ENCODE results near the gene MRPL2. TPM values are rescaled to one million over a fixed set of nuclear protein-coding genes. Genes with fewer than 3 reads are reported as not detected.

The MRPL2 gene
- total RNA-seq: 10 to 100 TPM; 19.0 to 40.8 (median 22.1) TPM

- TF ChIP-seq POLR2A (IDR thresholded peaks at IDR 0.05): peak; percentile 82 to 85
- TF ChIP-seq, protein P1, sequence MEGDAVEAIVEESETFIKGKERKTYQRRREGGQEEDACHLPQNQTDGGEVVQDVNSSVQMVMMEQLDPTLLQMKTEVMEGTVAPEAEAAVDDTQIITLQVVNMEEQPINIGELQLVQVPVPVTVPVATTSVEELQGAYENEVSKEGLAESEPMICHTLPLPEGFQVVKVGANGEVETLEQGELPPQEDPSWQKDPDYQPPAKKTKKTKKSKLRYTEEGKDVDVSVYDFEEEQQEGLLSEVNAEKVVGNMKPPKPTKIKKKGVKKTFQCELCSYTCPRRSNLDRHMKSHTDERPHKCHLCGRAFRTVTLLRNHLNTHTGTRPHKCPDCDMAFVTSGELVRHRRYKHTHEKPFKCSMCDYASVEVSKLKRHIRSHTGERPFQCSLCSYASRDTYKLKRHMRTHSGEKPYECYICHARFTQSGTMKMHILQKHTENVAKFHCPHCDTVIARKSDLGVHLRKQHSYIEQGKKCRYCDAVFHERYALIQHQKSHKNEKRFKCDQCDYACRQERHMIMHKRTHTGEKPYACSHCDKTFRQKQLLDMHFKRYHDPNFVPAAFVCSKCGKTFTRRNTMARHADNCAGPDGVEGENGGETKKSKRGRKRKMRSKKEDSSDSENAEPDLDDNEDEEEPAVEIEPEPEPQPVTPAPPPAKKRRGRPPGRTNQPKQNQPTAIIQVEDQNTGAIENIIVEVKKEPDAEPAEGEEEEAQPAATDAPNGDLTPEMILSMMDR (IDR thresholded peaks at IDR 0.05): no peak
- DNase-seq: peak; percentile 98 to 99 (median 99)
- peak within 1 kb of the TSS; percentile 49 to 98 (median 69) for H3K4me3 ChIP-seq
- peaks cover 0 to 47% (median 2%) of the 10 kb centered on the region in 3 donors for H3K36me3 ChIP-seq
- no peaks in the 10 kb centered on the region for H3K9me3 ChIP-seq
- H3K27me3 ChIP-seq: no peaks in the 10 kb centered on the region
- H3K4me1 ChIP-seq: peaks cover 0 to 35% (median 8%) of the 10 kb centered on the region in 4 donors
- H3K27ac ChIP-seq: peak within 1 kb of the TSS; percentile 88 to 98 (median 90)
Measured at GRCh38 chr6:43059168-43060033, at the start of gene MRPL2, which contains the start of gene KLC4. Gene MRPL2 (minus strand): TSS chr6:43059434. CDS start chr6:43059381, 53 bp downstream. Gene KLC4 (plus strand): TSS chr6:43059631. CDS start chr6:43061336, 1,705 bp downstream.

DNA sequence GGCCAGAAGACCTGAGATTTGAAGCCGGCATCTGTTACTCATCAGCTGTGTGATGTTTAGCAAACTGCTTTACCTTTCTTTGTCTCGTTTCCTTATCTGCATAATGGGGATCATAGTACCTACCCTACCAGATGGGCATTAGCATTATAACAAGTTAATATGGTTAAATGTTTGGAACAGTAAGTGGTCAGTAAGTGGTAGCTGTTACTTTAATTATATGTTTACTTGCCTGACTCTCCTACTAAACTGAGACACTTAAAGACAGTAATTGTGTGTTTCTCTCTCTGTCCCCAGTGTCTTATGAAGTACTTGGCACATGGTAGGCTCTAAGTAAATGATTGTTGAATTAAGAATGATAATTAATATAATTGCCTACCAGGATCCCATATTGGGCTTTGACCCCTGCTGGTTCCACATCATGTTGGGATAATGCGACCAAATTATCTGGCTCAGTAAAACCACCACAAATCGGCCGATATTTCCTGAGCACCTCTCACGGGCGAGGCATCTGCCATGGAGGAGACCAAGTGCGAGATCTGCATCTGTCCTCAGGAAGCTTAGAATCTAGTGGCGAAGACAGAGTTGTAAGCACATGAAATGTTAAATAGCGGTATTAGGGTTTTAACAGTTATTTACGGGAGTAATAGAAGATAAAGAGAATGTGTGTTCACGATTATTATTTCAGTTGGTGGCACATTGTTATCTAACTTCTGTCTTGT is 48.3 kb upstream of the MRPL2 start:
- H3K27ac ChIP-seq: no peak overlapping the region
- DNase-seq: no peak
- H3K4me1 ChIP-seq: no peaks in the 10 kb centered on the region
- H3K27me3 ChIP-seq: no peaks in the 10 kb centered on the region
- no peaks in the 10 kb centered on the region for H3K9me3 ChIP-seq
- H3K4me3 ChIP-seq: no peak overlapping the region
- no peaks in the 10 kb centered on the region for H3K36me3 ChIP-seq
- TF ChIP-seq, protein P1 (IDR thresholded peaks at IDR 0.05): no peak
- no peak for TF ChIP-seq POLR2A (IDR thresholded peaks at IDR 0.05)

DNA sequence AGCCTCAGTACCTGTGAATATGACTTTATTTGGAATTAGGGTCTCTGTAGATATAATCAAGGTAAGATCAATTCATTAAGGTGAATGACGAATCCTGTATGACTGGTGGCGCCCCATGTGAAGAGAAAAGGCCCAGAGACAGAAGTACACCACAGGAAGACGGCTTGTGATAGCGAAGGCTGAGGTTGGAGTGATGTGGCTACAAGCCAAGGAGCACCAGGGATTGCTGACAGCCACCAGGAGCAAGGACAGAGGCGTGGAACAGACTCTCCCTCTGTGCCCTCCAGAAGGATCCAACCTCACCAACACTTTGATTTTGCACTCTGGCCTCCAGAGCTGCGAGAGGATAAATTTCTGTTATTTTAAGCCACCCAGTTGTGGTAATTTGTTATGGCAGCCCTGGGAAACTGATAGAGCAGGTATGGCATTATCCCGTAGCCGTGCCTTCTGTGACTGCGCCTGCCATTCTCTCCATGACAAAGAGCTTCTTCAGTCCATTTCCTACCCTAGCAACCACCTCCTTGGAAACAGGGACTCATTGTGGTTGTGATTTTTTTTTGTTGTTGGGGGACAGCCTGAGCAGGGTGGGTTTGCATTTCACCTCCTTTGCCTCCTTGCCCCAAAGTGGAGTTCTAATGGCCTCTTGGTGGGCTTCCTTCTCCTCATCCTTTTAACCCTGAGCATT is 46.4 kb upstream of the MRPL2 start:
- Histone ChIP-seq H3K36me3 (no peaks in the 10 kb centered on the region), H3K27me3 (no peaks in the 10 kb centered on the region), H3K4me3 (no peak overlapping the region), H3K9me3 (no peaks in the 10 kb centered on the region), H3K4me1 (no peaks in the 10 kb centered on the region), H3K27ac (no peak overlapping the region)
- DNase-seq: no peak
- TF ChIP-seq, protein P1 (IDR thresholded peaks at IDR 0.05): no peak
- no peak for TF ChIP-seq POLR2A (IDR thresholded peaks at IDR 0.05)

- no peak overlapping the region for H3K4me3 ChIP-seq
- no peak for DNase-seq
- no peak for TF ChIP-seq POLR2A (IDR thresholded peaks at IDR 0.05)
- TF ChIP-seq, protein P1 (IDR thresholded peaks at IDR 0.05): no peak
- H3K9me3 ChIP-seq: no peaks in the 10 kb centered on the region
- no peaks in the 10 kb centered on the region for H3K27me3 ChIP-seq
- no peak overlapping the region for H3K27ac ChIP-seq
- H3K36me3 ChIP-seq: no peaks in the 10 kb centered on the region
- H3K4me1 ChIP-seq: no peaks in the 10 kb centered on the region
Measured at GRCh38 chr6:43103253-43103876, 44.1 kb upstream of the MRPL2 start.

- TF ChIP-seq, protein P1 (IDR thresholded peaks at IDR 0.05): no peak
- no peak for TF ChIP-seq POLR2A (IDR thresholded peaks at IDR 0.05)
- Histone ChIP-seq H3K27me3 (no peaks in the 10 kb centered on the region), H3K36me3 (no peaks in the 10 kb centered on the region), H3K9me3 (no peaks in the 10 kb centered on the region), H3K27ac (no peak overlapping the region), H3K4me1 (no peaks in the 10 kb centered on the region), H3K4me3 (no peak overlapping the region)
- no peak for DNase-seq
Measured at GRCh38 chr6:43101497-43101896, 42.3 kb upstream of the MRPL2 start.
